ENCODE data around the gene SLC39A11.
"Not testable (repeated sequence)": the region's sequence is repeated elsewhere in the genome, so short reads cannot be mapped to it uniquely, and the experiment has no call there.

SLC39A11 gene

GRCh38 chr17:72947475-72947874 is 145.0 kb downstream of the SLC39A11 start:
- no peak for DNase-seq (ENCODE audit: low read depth)

DNA sequence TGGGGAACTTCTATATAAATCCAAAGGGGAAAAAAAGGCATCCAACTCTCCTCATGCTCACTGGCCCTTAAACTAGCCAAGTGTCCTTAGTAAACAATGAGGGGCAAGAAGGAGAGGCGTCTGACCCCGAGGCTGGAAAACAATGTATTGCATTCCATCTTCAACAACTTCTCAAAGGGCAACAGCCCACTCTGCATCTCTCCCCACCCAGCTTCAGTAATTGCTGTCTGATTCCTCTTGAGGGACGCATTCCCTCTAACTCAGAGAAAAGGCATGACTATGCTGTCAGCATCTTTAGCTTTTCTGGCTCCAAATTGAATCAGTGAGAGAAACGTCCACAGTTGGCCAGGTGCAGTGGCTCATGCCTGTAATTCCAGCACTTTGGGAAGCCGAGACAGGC is 145.8 kb downstream of the SLC39A11 start:
- no peak for DNase-seq (ENCODE audit: low read depth)

GRCh38 chr17:72946156-72946555 is 146.3 kb downstream of the SLC39A11 start:
- DNase-seq (ENCODE audit: low read depth), result no peak

GRCh38 chr17:72945473-72945872 is 147.0 kb downstream of the SLC39A11 start:
- no peak for DNase-seq (ENCODE audit: low read depth)

DNA sequence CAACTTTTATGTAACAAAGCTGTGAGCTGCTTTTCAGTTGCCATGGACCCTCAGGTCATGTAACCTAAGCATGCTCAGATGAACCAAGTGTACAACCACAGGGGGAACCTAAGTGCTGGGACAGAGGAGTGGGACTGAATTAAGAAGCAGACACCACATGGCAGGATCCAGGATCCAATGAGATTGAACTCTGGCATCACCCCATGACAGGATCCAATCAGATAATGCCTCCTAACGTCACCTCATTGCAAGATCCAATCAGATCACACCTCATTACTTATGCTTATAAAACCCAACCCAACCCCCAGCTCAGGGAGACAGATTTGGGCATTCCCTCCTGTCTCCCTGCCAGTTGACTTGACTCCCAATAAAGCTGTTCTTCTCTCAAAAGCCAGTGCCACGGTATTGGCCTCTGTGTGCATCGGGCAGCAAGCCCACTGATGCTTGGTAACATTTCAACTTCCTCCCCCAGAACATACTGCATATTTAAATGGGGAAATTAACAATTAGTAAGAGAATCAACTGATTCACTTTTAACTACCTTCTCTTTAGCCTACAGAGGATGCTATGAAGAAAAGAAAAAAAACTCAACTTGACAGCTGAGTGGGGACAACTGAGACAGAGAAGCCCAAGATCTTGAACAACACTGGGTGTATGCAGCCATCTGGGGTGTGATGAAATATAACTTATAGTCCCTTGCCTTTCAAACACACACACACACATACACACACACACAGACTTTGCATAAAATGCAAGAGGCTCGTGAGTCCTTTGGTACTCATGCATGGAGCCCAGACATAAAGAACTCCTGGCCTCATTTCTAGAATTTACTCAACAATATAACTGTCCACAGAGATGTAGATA is 148.4 kb downstream of the SLC39A11 start:
- DNase-seq (ENCODE audit: low read depth), result no peak

- no peak for DNase-seq (ENCODE audit: low read depth)
These were observed 149.9 kb downstream of the SLC39A11 start for GRCh38 chr17:72942579-72942978.

- no peak for DNase-seq (ENCODE audit: low read depth)
These were observed 152.0 kb downstream of the SLC39A11 start for GRCh38 chr17:72940496-72940895.

DNA sequence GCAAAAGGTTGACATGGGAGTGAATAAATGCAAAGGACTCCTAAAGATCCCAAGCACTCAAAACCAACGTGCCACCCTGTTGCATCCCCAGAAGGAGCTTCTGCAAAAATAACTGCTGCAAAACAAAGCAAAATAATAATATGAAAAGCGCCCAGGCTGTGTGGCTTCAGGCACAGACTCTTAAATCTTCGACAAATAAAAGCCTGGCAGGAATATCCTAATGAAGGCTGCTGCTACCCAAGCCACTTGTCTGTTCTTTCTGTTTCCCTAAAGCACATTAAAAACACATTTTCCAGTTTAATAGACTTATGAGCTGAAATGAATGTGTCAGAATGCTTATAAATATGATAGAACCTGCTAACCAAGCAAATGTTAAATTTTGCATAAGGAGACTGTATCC is 154.0 kb downstream of the SLC39A11 start:
- DNase-seq (ENCODE audit: low read depth), result no peak

- DNase-seq (ENCODE audit: low read depth), result no peak
These were observed 154.8 kb downstream of the SLC39A11 start for GRCh38 chr17:72937707-72938106.

- DNase-seq (ENCODE audit: low read depth), result not testable (repeated sequence)
These were observed 155.2 kb downstream of the SLC39A11 start for GRCh38 chr17:72937254-72937653.

DNA sequence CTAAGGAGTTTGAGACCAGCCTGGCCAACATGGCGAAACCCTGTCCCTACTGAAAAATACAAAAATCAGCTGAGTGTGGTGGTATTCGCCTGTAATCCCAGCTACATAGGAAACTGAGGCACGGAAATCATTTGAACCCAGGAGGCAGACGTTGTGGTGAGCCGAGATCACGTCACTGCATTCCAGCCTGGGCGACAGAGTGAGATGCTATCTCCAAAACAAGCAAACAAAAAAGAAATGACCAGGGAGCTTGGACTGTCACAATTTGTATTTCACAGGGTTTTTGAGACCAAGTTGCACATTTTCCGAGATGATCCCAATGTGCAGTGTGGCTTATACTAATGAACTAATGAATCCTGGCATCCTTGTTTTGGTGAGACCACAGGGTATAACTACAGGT is 156.5 kb downstream of the SLC39A11 start:
- no peak for DNase-seq (ENCODE audit: low read depth)

DNA sequence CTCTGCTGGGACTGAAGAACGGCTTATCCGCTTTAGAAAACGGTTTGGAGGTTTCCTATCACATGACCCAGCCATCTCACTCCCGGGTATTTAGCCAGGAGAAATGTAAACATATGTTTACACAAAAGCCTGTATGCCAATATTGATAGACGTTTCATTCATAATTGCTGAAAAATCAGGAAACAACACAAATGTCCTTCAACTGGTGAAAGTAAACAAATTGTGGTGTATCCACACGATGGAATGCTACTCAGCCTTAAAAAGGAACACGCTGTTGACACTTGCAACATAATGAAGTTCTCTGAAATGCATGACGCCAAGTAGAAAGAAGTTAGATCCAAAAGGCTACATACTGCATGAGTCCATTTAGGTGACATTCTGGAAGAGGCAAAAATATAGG is 157.6 kb downstream of the SLC39A11 start:
- no peak for DNase-seq (ENCODE audit: low read depth)

DNA sequence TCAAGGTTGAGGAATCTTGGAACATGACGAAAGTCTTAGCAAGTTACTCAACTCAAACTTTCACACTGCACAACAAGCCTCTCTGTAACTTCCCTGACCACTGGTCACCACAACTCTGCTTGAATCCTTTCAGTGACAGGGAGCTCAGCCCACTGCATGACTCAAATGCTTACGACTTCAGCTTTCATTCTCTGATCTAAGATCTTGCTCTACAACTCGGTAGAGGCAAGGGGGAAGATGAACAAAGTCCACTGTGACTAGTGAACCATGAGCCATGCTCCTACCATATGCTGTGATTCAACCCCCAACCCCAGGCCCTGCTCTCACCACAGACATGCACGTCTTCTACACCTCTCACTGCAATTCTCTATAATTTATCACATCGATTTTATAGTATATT is 160.9 kb downstream of the SLC39A11 start:
- DNase-seq (ENCODE audit: low read depth), result no peak

- no peak for DNase-seq (ENCODE audit: low read depth)
These were observed 161.3 kb downstream of the SLC39A11 start for GRCh38 chr17:72931163-72931562.

DNA sequence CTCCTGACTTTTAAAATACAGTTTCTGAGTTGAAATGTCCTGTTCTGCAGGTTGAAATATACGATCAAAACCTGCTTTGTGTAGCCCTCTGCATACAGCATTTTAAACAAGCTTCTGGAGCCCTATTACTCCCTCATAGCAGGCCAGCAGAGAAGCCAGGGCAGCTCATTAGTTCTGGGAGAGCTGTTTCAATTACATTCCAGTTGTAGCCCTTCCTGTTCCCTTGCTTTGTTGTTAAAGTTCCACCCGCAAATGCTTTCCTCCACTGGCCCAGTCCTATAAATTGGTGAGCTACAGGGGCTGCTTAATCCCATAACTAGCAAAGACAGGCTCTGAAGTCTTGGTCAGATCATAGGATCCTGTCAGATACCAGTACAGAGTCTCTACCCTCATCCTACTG is 162.5 kb downstream of the SLC39A11 start:
- no peak for DNase-seq (ENCODE audit: low read depth)

GRCh38 chr17:72928454-72929136 is 163.9 kb downstream of the SLC39A11 start:
- DNase-seq (ENCODE audit: low read depth), result no peak

DNA sequence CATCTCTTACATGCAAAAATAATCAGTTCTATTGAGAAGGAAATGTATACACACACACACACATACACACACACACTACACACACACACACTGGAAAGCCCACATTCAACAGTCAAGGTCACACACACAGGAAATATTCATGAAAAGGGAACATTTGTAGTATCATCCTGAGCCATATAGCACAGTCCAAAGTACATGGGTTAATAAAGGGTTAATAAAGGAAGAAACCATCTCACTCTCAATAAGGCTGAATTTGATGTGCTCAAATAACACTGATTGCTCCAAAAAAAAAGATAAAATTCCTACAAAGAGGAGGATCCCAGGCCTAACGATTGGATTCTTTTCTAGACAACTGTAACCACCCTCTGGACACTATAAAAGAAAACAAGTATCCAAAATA is 164.7 kb downstream of the SLC39A11 start:
- DNase-seq (ENCODE audit: low read depth), result no peak

DNA sequence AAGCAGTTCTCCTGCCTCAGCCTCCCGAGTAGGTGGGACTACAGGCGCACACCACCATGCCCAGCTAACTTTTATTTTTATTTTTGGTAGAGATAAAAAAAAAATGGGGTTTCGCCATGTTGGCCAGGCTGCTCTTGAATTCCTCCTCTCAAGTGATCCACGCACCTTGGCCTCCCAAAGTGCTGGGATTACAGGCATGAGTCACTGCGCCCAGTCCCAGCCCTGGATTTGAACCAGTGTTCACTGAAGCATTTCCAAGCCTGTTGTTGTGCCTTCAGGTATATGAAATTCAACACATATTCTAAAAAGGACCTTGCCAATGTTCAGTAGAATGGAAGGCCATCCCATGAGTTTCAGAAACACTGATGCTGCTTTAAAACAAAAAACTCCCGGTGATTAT is 165.3 kb downstream of the SLC39A11 start:
- no peak for DNase-seq (ENCODE audit: low read depth)

DNA sequence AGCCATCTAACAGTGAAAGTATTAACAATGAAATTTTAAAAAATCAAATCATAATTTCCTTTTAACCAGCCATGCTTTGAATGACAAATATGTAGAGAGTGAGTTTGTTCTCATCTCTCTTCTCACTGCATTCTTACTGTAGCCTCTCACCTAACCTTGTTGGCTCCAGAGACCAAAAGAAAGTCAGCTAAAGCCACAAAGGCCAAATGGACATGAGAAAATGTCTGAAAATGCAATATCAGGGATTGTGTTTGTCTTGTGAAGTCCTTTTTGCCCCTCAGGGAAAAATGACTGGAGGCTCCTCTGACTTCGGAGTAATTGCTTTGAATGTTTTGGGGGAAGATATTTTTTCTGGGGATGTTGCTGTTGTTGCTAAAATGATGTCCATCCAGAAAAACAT is 166.3 kb downstream of the SLC39A11 start:
- DNase-seq (ENCODE audit: low read depth), result no peak

GRCh38 chr17:72924196-72924595 is 168.3 kb downstream of the SLC39A11 start:
- DNase-seq (ENCODE audit: low read depth), result no peak

GRCh38 chr17:72922219-72922618 is 170.3 kb downstream of the SLC39A11 start:
- DNase-seq (ENCODE audit: low read depth), result no peak

- DNase-seq (ENCODE audit: low read depth), result no peak
These were observed 171.0 kb downstream of the SLC39A11 start for GRCh38 chr17:72921347-72922054.

DNA sequence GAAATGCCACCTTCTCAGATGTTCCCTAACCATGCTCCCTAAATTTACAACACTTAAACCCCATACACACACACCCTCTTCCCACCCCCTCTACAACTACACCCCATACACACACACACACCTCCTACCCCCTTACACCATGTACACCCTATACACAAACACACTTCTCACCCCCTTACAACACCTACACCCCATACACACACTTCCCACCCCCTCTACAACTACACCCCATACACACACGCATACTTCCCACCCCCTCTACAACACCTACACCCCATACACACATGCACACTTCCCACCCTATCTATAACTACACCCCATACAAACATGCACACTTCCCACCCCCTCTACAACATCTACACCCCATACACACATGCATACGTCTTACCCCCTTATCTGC is 172.0 kb downstream of the SLC39A11 start:
- DNase-seq (ENCODE audit: low read depth), result no peak

Measured in HS-5 (cell line).